Upper lobe of right lung (tissue), 1 donor: ENCODE measurements around the gene NUP205. TPM values are rescaled to one million over a fixed set of nuclear protein-coding genes. Genes with fewer than 3 reads are reported as not detected.

ENCODE experiments used
- ATAC-seq: fragments of 200-7000 bp; cut with Tn5 transposase; one replicate; pipeline ENCODE4 v1.9.1; 2020; ENCODE audit warnings: mild to moderate bottlenecking, moderate library complexity
- DNase-seq: peaks from one replicate; pipeline ENCODE4 v3.0.0-alpha.2; 2020
- H3K27ac ChIP-seq: fragments of 200-600 bp; one replicate; pipeline ENCODE4 v1.8.0; 2022
- H3K27me3 ChIP-seq: fragments of 200-600 bp; one replicate; pipeline ENCODE4 v1.8.0; 2022; ENCODE audit warnings: mild to moderate bottlenecking
- H3K36me3 ChIP-seq: fragments of 200-600 bp; one replicate; pipeline ENCODE4 v1.8.0; 2022
- H3K4me1 ChIP-seq: fragments of 200-600 bp; one replicate; pipeline ENCODE4 v1.8.0; 2022
- H3K4me3 ChIP-seq: fragments of 200-600 bp; one replicate; pipeline ENCODE4 v1.8.0; 2022; ENCODE audit warnings: mild to moderate bottlenecking
- H3K9me3 ChIP-seq: fragments of 200-600 bp; one replicate; pipeline ENCODE4 v1.8.0; 2022
- intact Hi-C: fragments of 100-400 bp; cut with DNase I; formaldehyde crosslinking; loops from one replicate; pipeline ENCODE4 v1.11.0; 2022
- total RNA-seq: library from RNA; stranded (reverse); fragmentation: NEBNext Ultra II Directional; extraction: Animal tissue kit (Norgen Biotek cat#: 25700); gene quantifications from one replicate; pipeline ENCODE4 v1.2.1, GENCODE V29; 2021
- TF ChIP-seq, protein P1 (sequence below): fragments of 200-600 bp; IDR thresholded peaks from one replicate; pipeline ENCODE4 v1.8.0; 2022; ENCODE audit warnings: antibody characterized with exemption
- donor health status: DM: no; HTN: yes; CAD: no; lungs with severe emphysema.

Gene NUP205
- total RNA-seq, 1 donor from 2014 or later = 34.3 TPM

DNA sequence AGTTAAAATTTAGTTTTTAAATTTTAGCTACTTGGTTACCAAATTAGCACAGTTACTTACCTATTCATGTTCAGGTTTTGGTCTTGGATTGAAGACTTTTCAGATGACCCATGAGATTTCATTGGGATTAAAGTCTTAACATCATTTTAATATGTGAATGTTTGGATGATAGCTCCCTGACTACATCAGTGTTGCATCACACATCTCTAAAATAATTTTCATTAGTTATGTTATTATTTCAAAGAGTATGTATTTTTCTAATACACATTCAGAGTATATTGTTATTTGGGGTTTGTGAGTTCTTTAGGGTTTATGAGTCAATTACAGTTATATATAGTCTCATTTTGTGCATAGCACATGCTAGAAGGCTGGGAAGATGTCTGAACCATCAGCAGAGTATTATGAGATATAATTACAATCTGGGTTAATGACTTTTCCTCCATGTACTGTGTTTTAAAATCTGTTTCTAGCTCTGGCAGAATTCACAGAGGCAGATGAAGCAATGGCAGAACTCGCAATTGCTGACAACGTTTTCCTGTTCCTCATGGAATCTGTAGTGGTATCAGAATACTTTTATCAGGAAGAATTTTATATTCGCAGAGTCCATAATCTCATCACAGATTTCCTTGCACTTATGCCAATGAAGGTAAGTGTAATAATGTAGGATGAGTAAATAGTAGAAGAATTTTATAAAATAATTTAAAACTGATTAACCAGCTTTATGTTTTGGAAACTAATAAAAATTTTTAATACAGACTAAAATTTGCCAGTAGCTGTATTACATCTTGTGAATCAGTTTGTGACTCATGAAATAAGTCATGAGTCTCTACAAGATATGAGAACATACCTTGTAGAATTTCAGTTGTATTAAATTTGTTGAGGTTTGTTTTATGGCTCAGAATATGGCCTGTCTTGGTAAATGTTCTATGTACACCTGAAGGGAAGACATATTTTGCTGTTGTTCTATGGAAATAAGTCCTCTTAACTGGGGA lies 26.9 kb downstream of the NUP205 start:
- DNase-seq (no peak), ATAC-seq (no peak)
- H3K27me3 ChIP-seq = no peaks in the 10 kb centered on the region
- peaks cover 82% of the 10 kb centered on the region for H3K36me3 ChIP-seq
- TF ChIP-seq, protein P1, sequence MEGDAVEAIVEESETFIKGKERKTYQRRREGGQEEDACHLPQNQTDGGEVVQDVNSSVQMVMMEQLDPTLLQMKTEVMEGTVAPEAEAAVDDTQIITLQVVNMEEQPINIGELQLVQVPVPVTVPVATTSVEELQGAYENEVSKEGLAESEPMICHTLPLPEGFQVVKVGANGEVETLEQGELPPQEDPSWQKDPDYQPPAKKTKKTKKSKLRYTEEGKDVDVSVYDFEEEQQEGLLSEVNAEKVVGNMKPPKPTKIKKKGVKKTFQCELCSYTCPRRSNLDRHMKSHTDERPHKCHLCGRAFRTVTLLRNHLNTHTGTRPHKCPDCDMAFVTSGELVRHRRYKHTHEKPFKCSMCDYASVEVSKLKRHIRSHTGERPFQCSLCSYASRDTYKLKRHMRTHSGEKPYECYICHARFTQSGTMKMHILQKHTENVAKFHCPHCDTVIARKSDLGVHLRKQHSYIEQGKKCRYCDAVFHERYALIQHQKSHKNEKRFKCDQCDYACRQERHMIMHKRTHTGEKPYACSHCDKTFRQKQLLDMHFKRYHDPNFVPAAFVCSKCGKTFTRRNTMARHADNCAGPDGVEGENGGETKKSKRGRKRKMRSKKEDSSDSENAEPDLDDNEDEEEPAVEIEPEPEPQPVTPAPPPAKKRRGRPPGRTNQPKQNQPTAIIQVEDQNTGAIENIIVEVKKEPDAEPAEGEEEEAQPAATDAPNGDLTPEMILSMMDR = no peak
- H3K27ac ChIP-seq = no peak overlapping the region
- no peaks in the 10 kb centered on the region for H3K4me1 ChIP-seq
- H3K9me3 ChIP-seq = no peaks in the 10 kb centered on the region
- no peak overlapping the region for H3K4me3 ChIP-seq
- intact Hi-C loops = no loop called here

DNA sequence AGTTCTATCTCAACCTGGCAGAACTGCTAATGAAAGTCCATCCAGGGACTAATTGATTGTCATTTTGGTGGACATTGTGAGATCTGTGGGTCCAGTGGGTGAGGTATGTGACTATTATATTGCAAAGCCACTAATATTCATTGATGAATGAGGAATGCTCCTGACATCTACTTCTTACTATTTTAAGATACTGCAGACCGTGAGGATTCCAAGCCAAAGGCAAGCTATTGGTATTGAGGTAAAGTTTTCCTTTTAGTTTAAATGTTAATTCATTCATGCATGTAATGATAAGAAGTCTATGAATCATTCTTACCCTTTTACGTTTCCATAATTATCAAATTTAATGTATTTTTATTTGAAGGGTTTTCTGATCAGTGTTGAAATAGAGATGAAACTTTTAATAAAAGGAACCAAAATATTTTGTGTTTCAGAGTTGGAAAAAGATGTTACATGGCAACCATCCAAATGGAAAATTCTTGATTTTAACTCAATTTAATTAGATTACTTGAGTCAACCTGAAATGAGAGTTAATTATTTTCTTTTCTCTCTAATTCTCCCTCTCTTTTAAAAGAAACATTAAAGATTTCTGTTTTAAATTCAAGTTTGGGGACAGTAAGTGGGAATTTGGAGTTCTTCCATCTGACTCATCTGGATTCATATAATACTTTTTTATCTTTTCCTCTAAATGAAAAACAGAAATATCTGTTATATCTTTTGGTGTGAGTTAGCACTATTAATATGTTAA lies 39.6 kb downstream of the NUP205 start:
- DNase-seq = no peak
- ATAC-seq = no peak
- TF ChIP-seq, protein P1 = no peak

DNA sequence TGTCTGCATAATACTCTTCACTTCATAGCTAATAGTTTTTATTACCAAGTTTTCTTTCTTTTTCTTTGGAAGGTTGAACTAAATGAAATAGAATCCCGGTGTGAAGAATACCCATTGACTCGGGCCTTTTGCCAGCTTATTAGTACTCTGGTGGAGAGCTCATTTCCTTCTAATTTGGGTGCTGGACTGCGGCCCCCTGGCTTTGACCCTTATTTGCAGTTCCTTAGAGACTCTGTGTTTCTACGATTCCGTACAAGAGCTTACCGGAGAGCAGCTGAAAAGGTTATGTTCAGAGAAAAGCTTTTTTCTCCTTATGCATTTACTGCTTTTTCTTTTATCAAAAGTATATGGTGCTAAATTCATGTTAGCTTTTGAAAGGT lies 40.2 kb downstream of the NUP205 start:
- no peaks in the 10 kb centered on the region for H3K27me3 ChIP-seq
- ATAC-seq (no peak), DNase-seq (no peak)
- no peak overlapping the region for H3K27ac ChIP-seq
- TF ChIP-seq, protein P1 = no peak
- H3K4me3 ChIP-seq = no peak overlapping the region
- intact Hi-C loops = no loop called here
- no peaks in the 10 kb centered on the region for H3K9me3 ChIP-seq
- peaks cover 64% of the 10 kb centered on the region for H3K36me3 ChIP-seq
- no peaks in the 10 kb centered on the region for H3K4me1 ChIP-seq

More for the DNA sequence above, 39.6 kb downstream of the NUP205 start:
- Histone ChIP-seq H3K27ac (no peak overlapping the region), H3K36me3 (peaks cover 64% of the 10 kb centered on the region), H3K27me3 (no peaks in the 10 kb centered on the region), H3K9me3 (no peaks in the 10 kb centered on the region), H3K4me1 (no peaks in the 10 kb centered on the region), H3K4me3 (no peak overlapping the region)
- intact Hi-C loops = no loop called here

DNA sequence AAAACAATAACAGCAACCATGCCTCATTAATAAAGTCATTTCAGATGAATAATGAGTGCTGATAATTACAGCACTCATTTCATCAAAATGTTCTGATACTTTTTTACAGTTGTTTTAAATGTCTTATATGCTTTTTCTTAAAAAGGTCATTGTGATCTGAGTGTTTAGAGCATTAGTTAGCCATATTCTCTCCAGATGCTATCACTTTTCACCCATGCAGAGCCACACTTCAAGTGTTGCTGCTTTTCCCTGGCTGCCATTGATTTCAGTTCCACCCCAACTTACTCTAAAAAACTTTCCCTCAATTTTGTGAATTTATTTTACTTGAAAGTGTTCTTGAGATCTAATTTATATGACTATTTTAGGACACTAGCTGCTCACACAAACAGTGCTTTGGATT lies 41.8 kb downstream of the NUP205 start:
- Histone ChIP-seq H3K9me3 (no peaks in the 10 kb centered on the region), H3K36me3 (peaks cover 64% of the 10 kb centered on the region), H3K4me1 (no peaks in the 10 kb centered on the region), H3K4me3 (no peak overlapping the region), H3K27ac (no peak overlapping the region), H3K27me3 (no peaks in the 10 kb centered on the region)
- ATAC-seq (no peak), DNase-seq (no peak)
- intact Hi-C loops = no loop called here
- TF ChIP-seq, protein P1 = no peak

DNA sequence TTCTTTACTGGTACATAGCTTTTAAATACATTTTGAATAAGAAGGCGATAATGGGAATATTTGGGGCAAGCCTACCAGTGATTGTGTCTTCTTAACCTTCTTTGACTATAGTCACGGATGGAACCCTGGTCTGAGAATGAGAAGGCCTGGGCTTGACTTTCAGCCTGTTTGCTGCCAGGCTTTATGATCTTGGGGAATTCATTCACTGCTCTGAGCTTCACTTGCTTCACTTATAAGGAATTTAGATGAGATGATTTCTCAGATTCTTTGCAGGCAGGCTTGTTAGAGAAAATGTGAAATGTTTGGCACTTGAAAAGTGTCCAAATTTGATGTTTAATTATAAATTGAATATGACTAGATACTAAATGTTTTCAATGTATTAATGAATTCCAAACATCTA lies 42.5 kb downstream of the NUP205 start:
- intact Hi-C loops = no loop called here
- Histone ChIP-seq H3K4me1 (no peaks in the 10 kb centered on the region), H3K36me3 (peaks cover 58% of the 10 kb centered on the region), H3K9me3 (no peaks in the 10 kb centered on the region), H3K4me3 (no peak overlapping the region), H3K27ac (no peak overlapping the region), H3K27me3 (no peaks in the 10 kb centered on the region)
- DNase-seq (no peak), ATAC-seq (no peak)
- TF ChIP-seq, protein P1 = no peak
